ENCODE results near the gene TMPRSS9. TPM values are rescaled to one million over a fixed set of nuclear protein-coding genes. Genes with fewer than 3 reads are reported as not detected.

TMPRSS9 gene
- total RNA-seq, 1 experiment from 2014 or later = not detected

- H3K4me1 Mint-ChIP-seq (ENCODE audit: low read depth, unreplicated experiment) = no peaks in the 10 kb centered on the region
- no peak for DNase-seq
- BruUV-seq (replicated peaks) = no TSS peak
- no peaks in the 10 kb centered on the region for H3K27me3 Mint-ChIP-seq (ENCODE audit: unreplicated experiment)
- TF ChIP-seq, protein P1, sequence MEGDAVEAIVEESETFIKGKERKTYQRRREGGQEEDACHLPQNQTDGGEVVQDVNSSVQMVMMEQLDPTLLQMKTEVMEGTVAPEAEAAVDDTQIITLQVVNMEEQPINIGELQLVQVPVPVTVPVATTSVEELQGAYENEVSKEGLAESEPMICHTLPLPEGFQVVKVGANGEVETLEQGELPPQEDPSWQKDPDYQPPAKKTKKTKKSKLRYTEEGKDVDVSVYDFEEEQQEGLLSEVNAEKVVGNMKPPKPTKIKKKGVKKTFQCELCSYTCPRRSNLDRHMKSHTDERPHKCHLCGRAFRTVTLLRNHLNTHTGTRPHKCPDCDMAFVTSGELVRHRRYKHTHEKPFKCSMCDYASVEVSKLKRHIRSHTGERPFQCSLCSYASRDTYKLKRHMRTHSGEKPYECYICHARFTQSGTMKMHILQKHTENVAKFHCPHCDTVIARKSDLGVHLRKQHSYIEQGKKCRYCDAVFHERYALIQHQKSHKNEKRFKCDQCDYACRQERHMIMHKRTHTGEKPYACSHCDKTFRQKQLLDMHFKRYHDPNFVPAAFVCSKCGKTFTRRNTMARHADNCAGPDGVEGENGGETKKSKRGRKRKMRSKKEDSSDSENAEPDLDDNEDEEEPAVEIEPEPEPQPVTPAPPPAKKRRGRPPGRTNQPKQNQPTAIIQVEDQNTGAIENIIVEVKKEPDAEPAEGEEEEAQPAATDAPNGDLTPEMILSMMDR (IDR thresholded peaks at IDR 0.05; ENCODE audit: unreplicated experiment) = no peak
- H3K36me3 Mint-ChIP-seq (ENCODE audit: insufficient read depth, unreplicated experiment) = peaks cover 21% of the 10 kb centered on the region
- CTCF ChIA-PET = interaction anchor here (0.7 kb wide), 1 partner anchor 56 kb away, joined by 4 read pairs; no protein-coding TSS in a partner anchor
- no peaks in the 10 kb centered on the region for H3K9me3 Mint-ChIP-seq (ENCODE audit: low read depth, unreplicated experiment)
- no peak overlapping the region for H3K4me3 Mint-ChIP-seq (ENCODE audit: low read depth, unreplicated experiment)
- H3K27ac Mint-ChIP-seq (ENCODE audit: unreplicated experiment) = no peak overlapping the region
- intact Hi-C loops (cut with micrococcal nuclease; ENCODE audit: unreplicated experiment) = no loop called here
Observed at GRCh38 chr19:2434721-2435265, 74.7 kb downstream of the TMPRSS9 start.

GRCh38 chr19:2436384-2436783 is 76.3 kb downstream of the TMPRSS9 start:
- intact Hi-C loops (cut with micrococcal nuclease; ENCODE audit: unreplicated experiment) = no loop called here
- no TSS peak for BruUV-seq (replicated peaks)
- CTCF ChIA-PET = interaction anchor here (0.6 kb wide), 2 partner anchors 64 to 158 kb away, joined by 4 read pairs; no protein-coding TSS in a partner anchor

GRCh38 chr19:2436926-2437325 is 76.9 kb downstream of the TMPRSS9 start:
- Mint-ChIP-seq H3K9me3 (ENCODE audit: low read depth, unreplicated experiment) (no peaks in the 10 kb centered on the region), H3K36me3 (ENCODE audit: insufficient read depth, unreplicated experiment) (peaks cover 5% of the 10 kb centered on the region), H3K27ac (ENCODE audit: unreplicated experiment) (no peak overlapping the region), H3K27me3 (ENCODE audit: unreplicated experiment) (no peaks in the 10 kb centered on the region), H3K4me3 (ENCODE audit: low read depth, unreplicated experiment) (no peak overlapping the region), H3K4me1 (ENCODE audit: low read depth, unreplicated experiment) (no peaks in the 10 kb centered on the region)
- DNase-seq = no peak
- intact Hi-C loops (cut with micrococcal nuclease; ENCODE audit: unreplicated experiment) = no loop called here
- CTCF ChIA-PET = no interaction called here
- no TSS peak for BruUV-seq (replicated peaks)
- TF ChIP-seq, protein P1 (IDR thresholded peaks at IDR 0.05; ENCODE audit: unreplicated experiment) = no peak

More at GRCh38 chr19:2436384-2436783, 76.3 kb downstream of the TMPRSS9 start:
- H3K4me1 Mint-ChIP-seq (ENCODE audit: low read depth, unreplicated experiment) = no peaks in the 10 kb centered on the region
- H3K27ac Mint-ChIP-seq (ENCODE audit: unreplicated experiment) = no peak overlapping the region
- no peaks in the 10 kb centered on the region for H3K27me3 Mint-ChIP-seq (ENCODE audit: unreplicated experiment)
- no peak for DNase-seq
- TF ChIP-seq, protein P1 (IDR thresholded peaks at IDR 0.05; ENCODE audit: unreplicated experiment) = no peak
- H3K36me3 Mint-ChIP-seq (ENCODE audit: insufficient read depth, unreplicated experiment) = peaks cover 10% of the 10 kb centered on the region
- H3K9me3 Mint-ChIP-seq (ENCODE audit: low read depth, unreplicated experiment) = no peaks in the 10 kb centered on the region
- no peak overlapping the region for H3K4me3 Mint-ChIP-seq (ENCODE audit: low read depth, unreplicated experiment)

DNA sequence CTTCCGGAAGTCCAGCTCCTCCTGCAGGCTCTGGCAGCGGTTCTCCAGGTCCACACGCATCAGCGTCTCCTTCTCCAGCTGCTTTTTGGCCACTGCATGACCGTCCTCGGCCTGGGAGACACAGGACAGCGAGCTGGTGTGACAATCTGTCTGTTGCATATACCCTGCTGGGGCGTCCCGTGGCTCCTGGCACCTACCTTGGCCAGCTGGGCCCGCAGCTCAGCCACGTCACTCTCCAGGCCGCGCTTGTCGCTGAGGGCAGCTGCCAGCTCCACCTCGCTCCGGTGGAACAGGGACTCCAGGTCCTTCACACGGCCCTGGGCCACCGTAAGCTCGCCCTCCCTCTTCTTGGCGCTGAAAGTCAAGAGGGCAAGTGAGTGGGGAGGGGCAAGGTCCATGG is 78.1 kb downstream of the TMPRSS9 start:
- Mint-ChIP-seq H3K27ac (ENCODE audit: unreplicated experiment) (no peak overlapping the region), H3K36me3 (ENCODE audit: insufficient read depth, unreplicated experiment) (peaks cover 5% of the 10 kb centered on the region), H3K4me1 (ENCODE audit: low read depth, unreplicated experiment) (no peaks in the 10 kb centered on the region), H3K4me3 (ENCODE audit: low read depth, unreplicated experiment) (no peak overlapping the region), H3K9me3 (ENCODE audit: low read depth, unreplicated experiment) (no peaks in the 10 kb centered on the region), H3K27me3 (ENCODE audit: unreplicated experiment) (no peaks in the 10 kb centered on the region)
- BruUV-seq (replicated peaks) = no TSS peak
- intact Hi-C loops (cut with micrococcal nuclease; ENCODE audit: unreplicated experiment) = no loop called here
- TF ChIP-seq, protein P1 (IDR thresholded peaks at IDR 0.05; ENCODE audit: unreplicated experiment) = no peak
- DNase-seq = no peak
- CTCF ChIA-PET = no interaction called here
